Endothelial cell of hepatic sinusoid (primary cell): ENCODE results near the gene USP50.
"Not testable (repeated sequence)": the region's sequence is repeated elsewhere in the genome, so short reads cannot be mapped to it uniquely, and the experiment has no call there.

Source experiments
- in situ Hi-C: cut with HindIII; loops from 2 replicates; pipeline ENCODE4 v1.10.0; 2017; ENCODE audit warnings: low sequenced_read_pairs

USP50 gene

GRCh38 chr15:50546566-50546965, at the start of gene USP50:
TSS of gene USP50 (minus strand) at chr15:50546666. CDS start at chr15:50546525, 141 bp downstream.
- in situ Hi-C loops, result no loop called here

DNA sequence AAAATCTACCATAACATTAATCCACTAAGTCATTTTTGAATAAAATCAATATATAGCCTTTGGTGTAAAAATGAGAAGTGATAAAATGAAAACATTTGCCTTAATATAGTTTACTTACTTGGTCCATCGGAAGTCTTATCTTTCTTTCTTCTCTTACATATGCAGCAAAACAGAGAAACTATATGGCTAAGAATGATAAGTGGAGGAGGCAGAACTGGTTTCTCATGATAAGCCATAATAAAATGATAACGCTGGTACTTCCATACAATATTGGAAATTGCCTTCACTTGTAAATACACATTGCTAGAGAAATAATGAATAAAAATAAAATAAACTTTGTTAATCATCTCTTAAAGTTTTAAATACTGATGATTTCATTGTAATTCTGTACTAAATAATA, 47.8 kb upstream of the USP50 start:
- in situ Hi-C loops, result no loop called here

GRCh38 chr15:50593761-50594160, 47.3 kb upstream of the USP50 start:
- in situ Hi-C loops, result no loop called here

GRCh38 chr15:50590288-50590687, 43.8 kb upstream of the USP50 start:
- in situ Hi-C loops, result no loop called here

GRCh38 chr15:50577492-50577891, 31.0 kb upstream of the USP50 start:
- in situ Hi-C loops, result no loop called here

- in situ Hi-C loops, result no loop called here
Observed at GRCh38 chr15:50576166-50576565, 29.7 kb upstream of the USP50 start.

DNA sequence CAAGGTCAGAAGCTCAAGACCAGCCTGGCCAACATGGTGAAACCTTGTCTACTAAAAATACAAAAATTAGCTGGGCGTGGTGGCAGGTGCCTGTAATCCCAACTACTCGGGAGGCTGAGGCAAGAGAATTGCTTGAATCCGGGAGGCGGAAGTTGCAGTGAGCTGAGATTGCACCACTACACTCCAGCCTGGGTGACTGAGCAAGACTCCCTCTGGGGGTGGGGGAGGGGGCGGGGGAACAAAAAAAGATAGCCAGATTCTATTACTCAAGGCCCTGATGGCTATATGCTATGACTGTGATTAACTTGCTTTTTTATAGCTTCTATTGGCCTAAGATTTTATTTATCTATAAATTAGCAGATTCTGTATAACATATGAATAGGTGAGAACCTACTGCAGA, 27.4 kb upstream of the USP50 start:
- in situ Hi-C loops, result not testable (repeated sequence)

- in situ Hi-C loops, result no loop called here
Observed at GRCh38 chr15:50563756-50564155, 17.3 kb upstream of the USP50 start.

DNA sequence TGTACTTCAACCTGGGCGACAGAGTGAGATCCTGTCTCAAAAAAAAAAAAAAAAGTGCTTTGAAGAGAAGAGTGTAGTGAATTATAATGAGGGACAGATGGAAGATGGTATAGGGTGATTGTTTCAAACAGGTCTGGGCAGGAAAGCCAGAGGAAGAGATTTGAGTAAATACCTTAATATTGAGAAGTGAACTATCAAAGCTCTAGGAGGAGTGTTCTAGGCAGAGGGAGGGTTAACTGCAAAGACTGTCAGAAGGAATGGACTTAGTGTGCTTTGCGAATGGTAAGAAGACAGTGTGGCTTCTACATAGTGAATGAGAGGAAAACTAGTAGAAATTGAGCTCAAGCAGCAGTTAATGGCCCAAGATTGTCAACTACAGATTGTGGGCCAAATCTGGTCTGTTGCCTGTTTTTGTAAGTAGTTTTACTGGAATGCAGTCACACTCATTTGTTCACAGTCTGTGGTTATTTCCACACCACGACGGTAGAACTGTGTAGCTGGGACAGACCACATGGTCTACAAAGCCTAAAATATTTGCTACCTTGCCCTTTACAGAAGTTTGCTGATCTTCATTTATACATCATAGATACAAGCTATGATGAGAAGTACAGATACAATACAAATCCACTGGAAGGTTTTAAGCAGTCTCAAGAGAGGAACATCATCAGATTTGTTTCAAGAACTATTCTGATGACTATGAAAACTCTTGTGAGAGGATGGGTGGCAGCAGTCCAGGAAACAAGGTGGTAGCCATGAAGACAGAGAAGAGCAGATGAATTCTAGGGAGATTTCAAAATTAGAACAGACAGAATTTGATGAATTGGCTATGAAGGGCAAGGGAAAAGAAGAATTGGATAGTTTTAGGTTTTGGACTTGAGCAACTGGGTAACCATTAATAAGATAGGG, 16.5 kb upstream of the USP50 start:
- in situ Hi-C loops, result no loop called here

GRCh38 chr15:50558012-50558411, 11.5 kb upstream of the USP50 start:
- in situ Hi-C loops, result no loop called here

GRCh38 chr15:50556642-50557371, 10.3 kb upstream of the USP50 start:
- in situ Hi-C loops, result no loop called here

- in situ Hi-C loops, result no loop called here
Observed at GRCh38 chr15:50552238-50552637, 5.8 kb upstream of the USP50 start.

GRCh38 chr15:50549326-50549725, 2.9 kb upstream of the USP50 start:
- in situ Hi-C loops, result no loop called here

DNA sequence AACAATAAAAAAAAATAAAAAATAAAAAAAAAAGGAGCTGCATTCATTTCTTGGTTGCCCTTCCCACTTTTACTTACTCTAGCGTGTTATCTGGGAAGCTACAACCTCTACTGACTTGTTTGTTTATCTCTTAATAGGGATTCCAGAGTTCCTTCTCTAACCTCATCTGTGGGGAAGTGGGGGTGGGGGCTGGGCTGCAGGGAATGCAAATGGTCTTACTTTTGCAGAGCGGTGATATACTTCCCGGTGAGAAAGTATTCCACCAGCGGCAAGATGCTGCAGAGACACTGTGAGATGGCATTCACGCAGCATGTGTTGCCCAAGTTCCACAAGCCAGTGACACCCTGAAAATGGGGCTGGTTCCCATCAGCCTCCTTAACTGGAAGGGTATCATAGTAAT, 2.1 kb downstream of the USP50 start:
- in situ Hi-C loops, result no loop called here

DNA sequence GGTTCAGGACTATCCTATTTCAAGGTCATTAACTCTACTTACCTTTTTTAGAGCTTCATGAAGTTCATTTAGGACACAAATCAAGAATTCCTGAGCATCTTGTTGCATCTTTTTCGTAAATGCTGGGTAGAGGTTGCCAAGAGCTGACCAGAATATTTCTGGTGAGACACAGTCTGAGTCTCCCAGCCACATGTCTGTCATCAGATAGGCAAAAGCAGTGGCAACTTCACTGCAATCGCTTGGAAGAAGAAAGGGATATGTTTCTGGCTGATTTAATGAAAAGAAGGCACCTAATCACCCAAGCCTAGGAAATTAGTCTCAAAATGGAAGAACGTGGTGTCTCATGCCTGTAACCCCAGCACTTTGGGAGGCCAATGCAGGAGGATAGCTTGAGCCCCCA, 2.9 kb downstream of the USP50 start:
- in situ Hi-C loops, result no loop called here

GRCh38 chr15:50542887-50543210, 3.6 kb downstream of the USP50 start:
- in situ Hi-C loops, result no loop called here

GRCh38 chr15:50531766-50532165, 14.7 kb downstream of the USP50 start:
- in situ Hi-C loops, result no loop called here

GRCh38 chr15:50531163-50531562, 15.3 kb downstream of the USP50 start:
- in situ Hi-C loops, result no loop called here

DNA sequence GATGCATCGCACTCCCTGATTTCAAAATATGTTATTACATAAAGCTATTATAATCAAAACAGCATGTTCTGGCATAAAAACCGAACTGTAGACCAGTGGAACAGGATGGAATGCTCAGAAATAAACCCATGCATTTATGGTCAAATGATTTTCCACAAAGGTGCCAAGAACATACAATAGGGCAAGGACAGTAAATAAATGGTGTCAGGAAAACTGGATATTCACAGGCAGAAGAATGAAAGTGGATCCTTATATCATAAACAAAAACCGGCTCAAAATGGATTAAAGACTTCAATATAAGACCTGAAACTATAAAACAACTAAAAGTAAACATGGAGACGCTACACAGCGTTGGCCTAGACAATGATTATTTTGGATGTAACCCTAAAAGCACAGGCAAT, 22.6 kb downstream of the USP50 start:
- in situ Hi-C loops, result no loop called here

DNA sequence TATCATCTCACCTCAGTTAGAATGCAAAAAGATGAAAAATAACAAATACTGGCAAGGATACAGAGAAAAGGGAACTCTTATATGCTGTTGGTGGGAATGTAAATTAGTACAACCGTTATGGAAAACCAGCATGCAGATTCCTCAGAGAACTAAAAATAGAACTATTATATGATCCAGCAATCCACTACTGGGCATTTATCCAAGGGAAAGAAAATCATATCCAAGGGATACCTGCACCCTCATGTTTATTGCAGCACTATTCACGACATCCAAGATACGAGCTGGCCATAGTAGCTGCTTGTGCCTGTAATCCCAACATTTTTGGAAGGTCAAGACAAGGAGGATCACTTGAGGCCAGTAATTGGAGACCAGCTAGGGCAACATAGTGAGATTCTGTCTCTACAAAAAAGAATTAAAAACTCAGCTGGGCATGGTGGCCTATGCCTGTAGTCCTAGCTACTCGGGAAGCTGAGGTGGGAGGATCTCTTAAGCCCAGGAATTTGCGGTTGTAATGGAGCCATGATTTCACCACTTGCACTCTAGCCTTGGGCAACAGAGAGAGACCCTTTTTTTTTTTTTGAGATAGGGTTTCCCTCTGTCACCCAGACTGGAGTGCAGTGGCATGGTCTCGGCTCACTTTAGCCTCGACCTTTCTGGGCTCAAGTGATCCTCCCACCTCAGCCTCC, 26.6 kb downstream of the USP50 start:
- in situ Hi-C loops, result no loop called here

DNA sequence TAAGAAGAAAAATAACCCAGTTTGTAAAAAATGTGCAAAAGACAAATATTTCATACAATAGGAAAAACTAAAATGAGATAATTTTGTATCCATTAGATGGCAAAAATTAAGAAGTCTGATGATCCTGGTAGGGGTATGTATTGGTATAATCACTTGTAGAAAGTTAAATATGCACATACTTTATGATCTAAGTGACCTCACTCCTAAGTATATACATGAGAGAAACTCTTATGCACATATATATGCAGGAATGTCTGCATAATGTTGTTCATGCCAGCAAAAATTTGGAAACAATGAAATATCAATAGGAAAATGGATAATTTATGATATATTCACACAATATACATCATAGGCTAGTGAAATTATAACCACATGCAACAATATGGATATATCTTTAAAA, 33.5 kb downstream of the USP50 start:
- in situ Hi-C loops, result no loop called here

- in situ Hi-C loops, result no loop called here
Observed at GRCh38 chr15:50506121-50506520, 40.3 kb downstream of the USP50 start.
